ENCODE measurements around the gene ITGB4.

- TF ChIP-seq, protein P1, sequence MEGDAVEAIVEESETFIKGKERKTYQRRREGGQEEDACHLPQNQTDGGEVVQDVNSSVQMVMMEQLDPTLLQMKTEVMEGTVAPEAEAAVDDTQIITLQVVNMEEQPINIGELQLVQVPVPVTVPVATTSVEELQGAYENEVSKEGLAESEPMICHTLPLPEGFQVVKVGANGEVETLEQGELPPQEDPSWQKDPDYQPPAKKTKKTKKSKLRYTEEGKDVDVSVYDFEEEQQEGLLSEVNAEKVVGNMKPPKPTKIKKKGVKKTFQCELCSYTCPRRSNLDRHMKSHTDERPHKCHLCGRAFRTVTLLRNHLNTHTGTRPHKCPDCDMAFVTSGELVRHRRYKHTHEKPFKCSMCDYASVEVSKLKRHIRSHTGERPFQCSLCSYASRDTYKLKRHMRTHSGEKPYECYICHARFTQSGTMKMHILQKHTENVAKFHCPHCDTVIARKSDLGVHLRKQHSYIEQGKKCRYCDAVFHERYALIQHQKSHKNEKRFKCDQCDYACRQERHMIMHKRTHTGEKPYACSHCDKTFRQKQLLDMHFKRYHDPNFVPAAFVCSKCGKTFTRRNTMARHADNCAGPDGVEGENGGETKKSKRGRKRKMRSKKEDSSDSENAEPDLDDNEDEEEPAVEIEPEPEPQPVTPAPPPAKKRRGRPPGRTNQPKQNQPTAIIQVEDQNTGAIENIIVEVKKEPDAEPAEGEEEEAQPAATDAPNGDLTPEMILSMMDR (IDR thresholded peaks at IDR 0.05), result peak; percentile 98
- TF ChIP-seq TAF1 (IDR thresholded peaks at IDR 0.05; ENCODE audit: borderline replicate concordance, low read depth, low read length) (no peak), EZH2phosphoT487 (IDR thresholded peaks at IDR 0.05; ENCODE audit: borderline replicate concordance, low read depth) (no peak), POLR2AphosphoS5 (IDR thresholded peaks at IDR 0.05; ENCODE audit: low read depth, low read length) (no peak), TEAD4 (IDR thresholded peaks at IDR 0.05; ENCODE audit: borderline replicate concordance, insufficient read depth) (no peak), IRF3 (IDR thresholded peaks at IDR 0.05; ENCODE audit: low read depth, low read length) (no peak), NFIC (IDR thresholded peaks at IDR 0.05; ENCODE audit: borderline replicate concordance) (no peak), USF2 (IDR thresholded peaks at IDR 0.05; ENCODE audit: borderline replicate concordance, low read depth, low read length) (no peak), EP300 (IDR thresholded peaks at IDR 0.05; ENCODE audit: borderline replicate concordance in 1 of 2, low read depth in 1 of 2, low read length in 1 of 2) (no peak), RAD21 (IDR thresholded peaks at IDR 0.05; ENCODE audit: low read length) (peak; percentile 20; the same call in 1 of the 2 replicates)
- TF ChIP-seq, protein P2, sequence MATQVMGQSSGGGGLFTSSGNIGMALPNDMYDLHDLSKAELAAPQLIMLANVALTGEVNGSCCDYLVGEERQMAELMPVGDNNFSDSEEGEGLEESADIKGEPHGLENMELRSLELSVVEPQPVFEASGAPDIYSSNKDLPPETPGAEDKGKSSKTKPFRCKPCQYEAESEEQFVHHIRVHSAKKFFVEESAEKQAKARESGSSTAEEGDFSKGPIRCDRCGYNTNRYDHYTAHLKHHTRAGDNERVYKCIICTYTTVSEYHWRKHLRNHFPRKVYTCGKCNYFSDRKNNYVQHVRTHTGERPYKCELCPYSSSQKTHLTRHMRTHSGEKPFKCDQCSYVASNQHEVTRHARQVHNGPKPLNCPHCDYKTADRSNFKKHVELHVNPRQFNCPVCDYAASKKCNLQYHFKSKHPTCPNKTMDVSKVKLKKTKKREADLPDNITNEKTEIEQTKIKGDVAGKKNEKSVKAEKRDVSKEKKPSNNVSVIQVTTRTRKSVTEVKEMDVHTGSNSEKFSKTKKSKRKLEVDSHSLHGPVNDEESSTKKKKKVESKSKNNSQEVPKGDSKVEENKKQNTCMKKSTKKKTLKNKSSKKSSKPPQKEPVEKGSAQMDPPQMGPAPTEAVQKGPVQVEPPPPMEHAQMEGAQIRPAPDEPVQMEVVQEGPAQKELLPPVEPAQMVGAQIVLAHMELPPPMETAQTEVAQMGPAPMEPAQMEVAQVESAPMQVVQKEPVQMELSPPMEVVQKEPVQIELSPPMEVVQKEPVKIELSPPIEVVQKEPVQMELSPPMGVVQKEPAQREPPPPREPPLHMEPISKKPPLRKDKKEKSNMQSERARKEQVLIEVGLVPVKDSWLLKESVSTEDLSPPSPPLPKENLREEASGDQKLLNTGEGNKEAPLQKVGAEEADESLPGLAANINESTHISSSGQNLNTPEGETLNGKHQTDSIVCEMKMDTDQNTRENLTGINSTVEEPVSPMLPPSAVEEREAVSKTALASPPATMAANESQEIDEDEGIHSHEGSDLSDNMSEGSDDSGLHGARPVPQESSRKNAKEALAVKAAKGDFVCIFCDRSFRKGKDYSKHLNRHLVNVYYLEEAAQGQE (IDR thresholded peaks at IDR 0.05; ENCODE audit: low read depth, low read length), result no peak
- TF ChIP-seq, protein P3, sequence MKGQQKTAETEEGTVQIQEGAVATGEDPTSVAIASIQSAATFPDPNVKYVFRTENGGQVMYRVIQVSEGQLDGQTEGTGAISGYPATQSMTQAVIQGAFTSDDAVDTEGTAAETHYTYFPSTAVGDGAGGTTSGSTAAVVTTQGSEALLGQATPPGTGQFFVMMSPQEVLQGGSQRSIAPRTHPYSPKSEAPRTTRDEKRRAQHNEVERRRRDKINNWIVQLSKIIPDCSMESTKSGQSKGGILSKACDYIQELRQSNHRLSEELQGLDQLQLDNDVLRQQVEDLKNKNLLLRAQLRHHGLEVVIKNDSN (IDR thresholded peaks at IDR 0.05; ENCODE audit: borderline replicate concordance, low read depth), result no peak
- TF ChIP-seq, protein P4, sequence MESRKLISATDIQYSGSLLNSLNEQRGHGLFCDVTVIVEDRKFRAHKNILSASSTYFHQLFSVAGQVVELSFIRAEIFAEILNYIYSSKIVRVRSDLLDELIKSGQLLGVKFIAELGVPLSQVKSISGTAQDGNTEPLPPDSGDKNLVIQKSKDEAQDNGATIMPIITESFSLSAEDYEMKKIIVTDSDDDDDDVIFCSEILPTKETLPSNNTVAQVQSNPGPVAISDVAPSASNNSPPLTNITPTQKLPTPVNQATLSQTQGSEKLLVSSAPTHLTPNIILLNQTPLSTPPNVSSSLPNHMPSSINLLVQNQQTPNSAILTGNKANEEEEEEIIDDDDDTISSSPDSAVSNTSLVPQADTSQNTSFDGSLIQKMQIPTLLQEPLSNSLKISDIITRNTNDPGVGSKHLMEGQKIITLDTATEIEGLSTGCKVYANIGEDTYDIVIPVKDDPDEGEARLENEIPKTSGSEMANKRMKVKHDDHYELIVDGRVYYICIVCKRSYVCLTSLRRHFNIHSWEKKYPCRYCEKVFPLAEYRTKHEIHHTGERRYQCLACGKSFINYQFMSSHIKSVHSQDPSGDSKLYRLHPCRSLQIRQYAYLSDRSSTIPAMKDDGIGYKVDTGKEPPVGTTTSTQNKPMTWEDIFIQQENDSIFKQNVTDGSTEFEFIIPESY (IDR thresholded peaks at IDR 0.05; ENCODE audit: borderline replicate concordance, low read depth), result no peak
Measured at GRCh38 chr17:75783069-75783783, 62.0 kb downstream of the ITGB4 start.

Data from SK-N-SH (cell line).